ENCODE results near the gene UPK1A. TPM values are rescaled to one million over a fixed set of nuclear protein-coding genes. Genes with fewer than 3 reads are reported as not detected.

The UPK1A gene
- total and polyA plus RNA-seq, 9 of the 15 experiments (the other 6 are each of a cell fraction or from before 2014, with no cell fraction given), result 0.06 to 0.13 TPM; not detected in 7

GRCh38 chr19:35669566-35669965, 3.2 kb downstream of the UPK1A start:
- CTCF ChIA-PET (ENCODE audit: low intra/inter-chr PET ratio), result no interaction called here
- no peak overlapping the region for H3K27ac ChIP-seq (ENCODE audit: extremely low read depth, low read depth, low read length)
- H3K9me1 ChIP-seq (ENCODE audit: control insufficient read depth, insufficient read depth, low read length), result no peaks in the 10 kb centered on the region
- peaks cover 10 to 29% of the 10 kb centered on the region in 2 experiments; a peak in 4 of 5 replicates for H3K4me1 ChIP-seq (replicated peaks in 1 of 2; ENCODE audit: control insufficient read depth in 2 of 2, insufficient read depth in 2 of 2, low read length in 2 of 2)
- H2AFZ ChIP-seq (ENCODE audit: low read depth, low read length), result no peak overlapping the region
- no peaks in the 10 kb centered on the region for H3K79me2 ChIP-seq (ENCODE audit: control insufficient read depth, insufficient read depth, low read length)
- no peaks in the 10 kb centered on the region for H3K36me3 ChIP-seq (ENCODE audit: control insufficient read depth, insufficient read depth, low read length)
- H3K9me3 ChIP-seq (replicated peaks; ENCODE audit: control insufficient read depth, insufficient read depth, low read depth, low read length), result no peaks in the 10 kb centered on the region
- WGBS (ENCODE audit: insufficient coverage, low coverage, missing lambda C conversion rate), result 4% methylated on average over 6 of the region's 6 CpGs
- POLR2A ChIA-PET, result interaction anchor here (0.9 to 1.5 kb wide), 4 partner anchors 9 to 114 kb away, joined by 3 to 8 read pairs (median 4); no protein-coding TSS in a partner anchor
- ATAC-seq (no peak), DNase-seq (ENCODE audit: extremely low read depth in 1 of 4, low spot score in 3 of 4) (no peak), FAIRE-seq (no peak)
- intact Hi-C loops (cut with micrococcal nuclease), result no loop called here
- in situ Hi-C loops (cut with MboI), result no loop called here
- peaks cover 16 to 29% of the 10 kb centered on the region in 2 experiments; a peak in 4 of 5 replicates for H3K27me3 ChIP-seq (ENCODE audit: control insufficient read depth in 2 of 2, insufficient read depth in 2 of 2, low read length in 2 of 2)
- no peaks in the 10 kb centered on the region for H4K20me1 ChIP-seq (replicated peaks; ENCODE audit: control insufficient read depth, insufficient read depth, low read length)
- H3K9ac ChIP-seq (ENCODE audit: insufficient read depth in 1 of 2, low read depth in 2 of 2, low read length in 2 of 2), result no peak overlapping the region
- peak; percentile 35 to 73; a peak in 2 of 4 replicates for TF ChIP-seq KDM1A (IDR thresholded peaks at IDR 0.05)
- TF ChIP-seq BCOR (IDR thresholded peaks at IDR 0.05), result peak; percentile 83
- TF ChIP-seq SMARCA5 (IDR thresholded peaks at IDR 0.05), result peak; percentile 72
- TF ChIP-seq HDAC2 (IDR thresholded peaks at IDR 0.05), result 0 out of 2 replicates have a peak, but pooled peaks have one; percentile 22
- TF ChIP-seq RBM25 (IDR thresholded peaks at IDR 0.05; ENCODE audit: low read depth, low read length, severe bottlenecking), result peak; percentile 93
- TF ChIP-seq CREBBP (IDR thresholded peaks at IDR 0.05; ENCODE audit: low read depth, low read length), result no peak
- 0 out of 2 replicates have a peak, but pooled peaks have one; percentile 35 for TF ChIP-seq PTBP1 (IDR thresholded peaks at IDR 0.05; ENCODE audit: low read depth, low read length)
- TF ChIP-seq, protein P1, sequence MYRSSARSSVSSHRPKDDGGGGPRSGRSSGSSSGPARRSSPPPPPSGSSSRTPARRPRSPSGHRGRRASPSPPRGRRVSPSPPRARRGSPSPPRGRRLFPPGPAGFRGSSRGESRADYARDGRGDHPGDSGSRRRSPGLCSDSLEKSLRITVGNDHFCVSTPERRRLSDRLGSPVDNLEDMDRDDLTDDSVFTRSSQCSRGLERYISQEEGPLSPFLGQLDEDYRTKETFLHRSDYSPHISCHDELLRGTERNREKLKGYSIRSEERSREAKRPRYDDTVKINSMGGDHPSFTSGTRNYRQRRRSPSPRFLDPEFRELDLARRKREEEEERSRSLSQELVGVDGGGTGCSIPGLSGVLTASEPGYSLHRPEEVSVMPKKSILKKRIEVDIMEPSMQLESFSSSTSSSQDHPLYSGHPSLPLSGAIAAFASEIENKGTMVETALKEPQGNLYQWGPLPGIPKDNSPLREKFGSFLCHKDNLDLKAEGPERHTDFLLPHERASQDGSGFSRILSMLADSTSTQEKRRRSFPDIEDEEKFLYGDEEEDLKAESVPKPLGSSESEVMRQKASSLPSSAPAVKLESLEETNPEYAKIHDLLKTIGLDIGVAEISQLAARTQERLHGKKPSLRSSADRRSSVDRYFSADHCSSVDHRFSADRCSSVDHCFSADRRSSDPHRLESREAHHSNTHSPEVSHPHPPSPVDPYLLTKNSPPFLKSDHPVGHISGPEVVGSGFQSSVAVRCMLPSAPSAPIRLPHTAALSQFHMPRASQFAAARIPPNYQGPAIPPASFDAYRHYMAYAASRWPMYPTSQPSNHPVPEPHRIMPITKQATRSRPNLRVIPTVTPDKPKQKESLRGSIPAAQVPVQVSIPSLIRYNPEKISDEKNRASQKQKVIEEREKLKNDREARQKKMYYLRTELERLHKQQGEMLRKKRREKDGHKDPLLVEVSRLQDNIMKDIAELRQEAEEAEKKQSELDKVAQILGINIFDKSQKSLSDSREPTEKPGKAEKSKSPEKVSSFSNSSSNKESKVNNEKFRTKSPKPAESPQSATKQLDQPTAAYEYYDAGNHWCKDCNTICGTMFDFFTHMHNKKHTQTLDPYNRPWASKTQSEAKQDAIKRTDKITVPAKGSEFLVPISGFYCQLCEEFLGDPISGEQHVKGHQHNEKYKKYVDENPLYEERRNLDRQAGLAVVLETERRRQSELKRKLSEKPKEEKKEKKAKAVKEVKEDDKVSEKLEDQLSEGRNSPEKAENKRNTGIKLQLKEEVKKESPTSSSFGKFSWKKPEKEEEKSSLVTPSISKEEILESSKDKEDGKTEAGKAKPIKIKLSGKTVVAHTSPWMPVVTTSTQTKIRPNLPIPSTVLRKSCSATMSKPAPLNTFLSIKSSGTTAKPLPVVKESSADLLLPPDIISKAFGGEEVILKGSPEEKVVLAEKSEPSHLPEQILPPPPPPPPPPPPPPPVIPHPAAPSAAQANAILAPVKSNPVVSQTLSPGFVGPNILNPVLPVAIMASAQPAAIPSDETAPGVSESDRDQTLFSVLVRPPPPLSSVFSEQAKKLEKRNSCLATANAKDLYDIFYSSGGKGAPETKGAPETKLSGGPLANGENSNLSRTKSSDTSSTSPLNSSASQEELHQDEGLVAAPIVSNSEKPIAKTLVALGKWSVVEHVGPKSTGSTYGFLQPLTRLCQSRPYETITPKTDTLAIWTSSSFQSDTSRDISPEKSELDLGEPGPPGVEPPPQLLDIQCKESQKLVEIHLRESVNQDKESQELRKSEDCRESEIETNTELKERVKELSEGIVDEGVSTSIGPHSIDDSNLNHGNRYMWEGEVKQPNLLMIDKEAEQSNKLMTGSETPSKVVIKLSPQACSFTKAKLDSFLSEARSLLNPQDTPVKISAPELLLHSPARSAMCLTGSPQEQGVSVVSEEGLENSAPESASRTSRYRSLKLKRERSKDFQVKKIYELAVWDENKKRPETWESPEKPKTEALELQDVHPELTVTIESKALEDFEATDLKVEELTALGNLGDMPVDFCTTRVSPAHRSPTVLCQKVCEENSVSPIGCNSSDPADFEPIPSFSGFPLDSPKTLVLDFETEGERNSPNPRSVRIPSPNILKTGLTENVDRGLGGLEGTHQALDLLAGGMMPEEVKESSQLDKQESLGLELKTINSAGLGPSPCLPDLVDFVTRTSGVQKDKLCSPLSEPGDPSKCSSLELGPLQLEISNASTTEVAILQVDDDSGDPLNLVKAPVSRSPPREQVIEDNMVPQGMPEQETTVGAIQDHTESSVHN (IDR thresholded peaks at IDR 0.05; ENCODE audit: borderline replicate concordance in 1 of 2, low read depth in 1 of 2), result no peak
- 0 out of 2 replicates have a peak, but pooled peaks have one; percentile 7 for TF ChIP-seq ZNF121 (CRISPR knock-in tag; conservative IDR thresholded peaks at IDR 0.05)
- TF ChIP-seq ZNF655 (CRISPR knock-in tag; IDR thresholded peaks at IDR 0.05), result no peak
- TF ChIP-seq TCF15 (CRISPR knock-in tag; IDR thresholded peaks at IDR 0.05), result no peak
- H3K4me3 ChIP-seq, result no peak overlapping the region
- H3K4me2 ChIP-seq (ENCODE audit: insufficient read depth, low read length), result no peak overlapping the region
- no TSS peak for BruUV-seq (replicated peaks)

Measured in K562 (cell line).